ENCODE results near the gene CHN1.

The CHN1 gene

DNA sequence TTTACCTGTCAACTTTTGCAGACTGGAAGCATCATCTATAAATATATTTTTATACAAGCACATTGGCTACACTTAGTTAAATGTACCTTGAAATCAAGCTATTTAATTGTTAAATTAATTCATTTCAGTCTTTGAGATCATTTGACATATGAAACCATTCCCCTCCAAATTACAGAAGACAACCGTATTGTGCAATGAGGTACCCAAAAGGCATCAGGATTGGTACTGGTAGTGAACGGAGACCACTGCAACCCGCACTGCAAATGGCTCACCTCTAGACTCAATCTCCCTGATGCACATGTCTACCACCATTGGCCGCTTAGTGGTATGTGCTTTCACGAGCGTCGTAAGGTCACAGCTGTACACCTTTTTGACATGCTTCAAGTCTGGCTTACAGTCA is 193.1 kb downstream of the CHN1 start:
- DNase-seq = no peak

DNA sequence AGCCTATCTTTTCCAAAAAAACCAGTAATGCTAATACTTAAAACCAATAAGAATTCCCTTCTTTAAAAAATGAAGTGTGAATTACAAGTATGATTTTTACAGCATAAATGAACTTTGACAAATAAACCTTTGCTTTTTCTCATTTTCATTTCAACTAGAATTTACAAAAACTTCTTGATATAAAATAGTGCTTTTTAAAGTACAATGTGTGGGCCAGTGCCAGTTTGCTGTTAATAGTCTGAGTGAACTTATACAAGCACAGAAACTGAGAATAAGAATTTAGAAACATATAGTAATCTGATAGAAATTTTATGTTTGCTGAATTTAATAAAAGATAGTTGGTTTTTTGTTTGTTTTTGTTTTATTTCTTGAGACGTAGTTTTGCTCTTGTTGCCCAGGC is 197.2 kb downstream of the CHN1 start:
- DNase-seq = no peak

DNA sequence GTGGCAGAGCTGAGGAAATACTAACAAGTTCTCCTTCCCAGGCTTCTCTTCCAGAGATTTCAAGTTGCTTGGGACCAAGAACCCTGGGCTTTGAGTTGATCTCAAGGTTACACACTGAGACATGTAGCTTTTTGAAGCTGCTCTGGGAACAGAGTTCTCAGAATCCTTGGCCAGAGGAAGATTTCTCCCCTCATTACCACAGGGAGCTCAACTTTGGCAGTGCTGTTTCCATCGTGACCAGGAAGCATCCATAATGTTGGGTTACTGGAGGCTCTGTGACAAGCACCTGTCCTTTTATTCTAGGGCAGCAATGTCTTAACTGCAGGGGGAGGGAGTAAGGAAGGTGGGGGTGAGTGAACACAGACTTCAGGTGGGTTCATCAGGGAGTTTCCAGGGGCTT is 199.4 kb downstream of the CHN1 start:
- no peak for DNase-seq

DNA sequence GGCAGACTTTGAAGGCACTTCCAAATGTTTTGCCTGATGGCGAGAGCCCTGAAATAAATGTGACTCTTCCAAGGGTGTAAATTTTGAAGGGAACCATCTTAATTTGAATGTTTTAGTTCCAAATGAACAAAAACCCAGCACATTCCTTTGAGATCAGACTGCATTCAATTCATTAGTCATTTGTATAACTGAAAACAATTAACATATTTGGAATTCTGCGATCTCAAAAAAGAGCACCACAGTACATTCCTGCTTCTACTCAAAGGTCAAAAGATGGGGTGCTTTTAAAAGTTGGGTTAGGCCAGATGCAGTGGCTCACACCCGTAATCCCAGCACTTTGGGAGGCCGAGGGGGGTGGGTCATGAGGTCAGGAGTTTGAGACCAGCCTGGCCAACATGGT is 202.7 kb downstream of the CHN1 start:
- no peak for DNase-seq

DNA sequence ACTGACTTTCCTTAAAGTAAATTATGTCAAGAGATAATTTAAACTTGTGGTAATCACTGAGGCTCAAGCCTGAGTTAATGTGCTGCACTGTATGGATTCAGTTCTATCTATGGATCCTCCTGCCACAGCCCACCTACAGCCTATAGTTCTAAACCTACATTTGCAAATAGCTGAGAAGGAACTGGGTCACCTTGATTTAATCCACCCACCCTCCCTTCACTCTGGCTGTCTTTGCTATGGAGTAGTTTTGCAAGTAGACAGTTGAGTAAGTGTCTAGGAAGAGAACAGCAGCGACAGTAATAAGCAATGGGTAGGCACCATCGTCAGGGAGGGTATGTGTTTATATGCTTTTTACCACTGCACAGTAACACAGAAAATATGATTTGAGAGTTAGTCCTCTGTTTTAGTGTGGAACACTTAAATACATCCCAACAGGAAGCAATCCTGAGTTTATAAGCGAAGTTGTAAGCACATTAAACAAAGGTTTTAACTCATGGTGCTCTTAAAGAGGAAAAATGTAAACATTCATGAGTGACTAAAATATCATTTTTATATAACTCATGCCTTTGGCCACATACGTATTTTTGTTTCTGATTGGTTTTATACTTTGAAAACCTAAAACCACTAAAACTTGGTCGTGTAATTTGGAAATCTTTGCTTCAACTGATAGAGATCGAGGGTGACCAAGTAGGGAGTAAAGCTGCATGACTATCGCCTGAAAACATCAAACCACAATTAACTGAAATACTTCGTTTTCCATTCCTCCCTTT is 204.6 kb downstream of the CHN1 start:
- no peak for DNase-seq

DNA sequence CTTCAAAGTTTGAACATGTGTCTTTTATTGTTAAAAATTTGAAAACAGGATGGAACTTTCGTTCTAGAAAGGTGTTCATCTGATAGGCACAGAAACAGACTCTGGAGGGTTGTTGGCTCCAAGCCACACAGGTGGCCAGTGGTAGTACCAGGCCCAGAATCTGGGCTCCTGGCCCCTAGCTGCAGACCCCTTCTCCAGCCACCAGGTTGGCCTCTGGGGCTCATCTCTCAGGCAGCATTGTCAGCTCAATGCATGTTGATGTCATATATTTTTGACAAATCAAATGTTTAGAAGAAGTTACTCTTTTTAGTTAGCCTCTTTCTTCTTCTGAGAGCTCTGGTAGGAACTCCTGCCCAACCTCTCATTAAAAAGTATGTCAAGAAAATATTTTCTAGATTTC is 206.4 kb downstream of the CHN1 start:
- no peak for DNase-seq

DNA sequence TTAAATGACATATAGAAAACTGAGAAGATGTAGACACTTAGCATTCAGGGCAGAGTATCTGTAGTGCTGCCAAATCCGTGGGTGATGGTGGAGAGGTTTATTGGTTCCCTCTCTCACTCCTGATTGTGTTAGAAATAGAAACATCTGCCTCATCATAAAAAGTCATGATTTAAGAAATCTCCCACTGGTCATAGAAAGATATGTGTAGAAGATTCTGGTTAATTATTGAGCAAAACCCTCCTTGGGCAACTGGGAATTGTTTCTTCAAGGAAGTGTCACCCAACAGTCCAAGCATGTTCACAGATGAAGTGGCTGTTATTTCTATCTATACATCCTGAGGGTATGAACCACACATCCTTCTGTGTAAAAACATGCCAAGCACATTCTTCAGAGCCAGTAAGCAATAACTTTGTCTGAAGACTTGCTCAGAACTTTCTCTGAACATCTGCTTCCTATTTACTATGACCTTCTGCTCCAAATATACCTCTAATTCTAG is 207.4 kb downstream of the CHN1 start:
- DNase-seq = no peak

DNA sequence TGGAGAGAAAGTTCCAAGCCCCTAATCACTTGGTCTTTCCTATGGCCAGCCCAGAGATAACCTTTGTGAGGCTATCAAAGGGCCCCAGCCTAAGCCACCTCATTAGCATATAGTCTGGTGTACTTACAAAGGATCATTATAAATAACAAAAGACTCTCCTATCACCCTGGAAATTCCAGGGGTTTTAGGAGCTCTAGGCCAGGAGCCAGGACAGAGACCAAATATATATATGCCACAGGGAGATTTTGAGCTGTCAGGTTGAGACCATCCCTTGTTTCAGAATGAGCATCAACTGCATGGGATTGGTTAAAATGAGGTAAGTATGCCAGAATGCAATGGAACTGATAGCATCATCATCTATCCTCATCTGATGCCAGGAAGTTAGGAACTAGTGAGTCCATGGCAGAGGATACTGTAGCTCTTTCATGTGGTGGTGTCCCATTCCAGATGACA is 208.8 kb downstream of the CHN1 start:
- DNase-seq = no peak

DNA sequence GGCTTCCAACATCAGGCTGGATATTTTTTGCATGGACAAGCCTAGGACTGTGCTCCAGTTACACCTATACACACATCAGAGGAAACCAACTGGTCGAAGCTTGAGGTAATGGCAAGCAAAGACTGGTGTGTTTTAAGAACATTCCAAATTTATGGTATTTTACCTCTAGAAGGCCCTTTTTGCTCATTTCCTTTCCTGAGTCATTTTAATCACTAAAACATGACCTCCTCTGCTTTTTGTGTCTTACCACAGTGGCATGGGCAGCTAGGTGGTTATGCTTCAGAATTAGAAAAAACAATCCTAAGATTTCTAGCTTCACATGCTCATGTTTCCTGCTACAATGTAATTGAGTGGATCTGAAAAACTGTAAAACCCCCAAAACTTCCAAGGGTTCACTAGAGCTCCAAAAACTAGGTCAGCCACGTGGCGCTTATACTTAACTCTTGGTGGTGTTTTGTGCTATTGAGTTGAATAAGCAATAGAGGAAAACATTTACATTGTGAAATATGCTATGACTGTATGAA is 210.3 kb downstream of the CHN1 start:
- DNase-seq = no peak

DNA sequence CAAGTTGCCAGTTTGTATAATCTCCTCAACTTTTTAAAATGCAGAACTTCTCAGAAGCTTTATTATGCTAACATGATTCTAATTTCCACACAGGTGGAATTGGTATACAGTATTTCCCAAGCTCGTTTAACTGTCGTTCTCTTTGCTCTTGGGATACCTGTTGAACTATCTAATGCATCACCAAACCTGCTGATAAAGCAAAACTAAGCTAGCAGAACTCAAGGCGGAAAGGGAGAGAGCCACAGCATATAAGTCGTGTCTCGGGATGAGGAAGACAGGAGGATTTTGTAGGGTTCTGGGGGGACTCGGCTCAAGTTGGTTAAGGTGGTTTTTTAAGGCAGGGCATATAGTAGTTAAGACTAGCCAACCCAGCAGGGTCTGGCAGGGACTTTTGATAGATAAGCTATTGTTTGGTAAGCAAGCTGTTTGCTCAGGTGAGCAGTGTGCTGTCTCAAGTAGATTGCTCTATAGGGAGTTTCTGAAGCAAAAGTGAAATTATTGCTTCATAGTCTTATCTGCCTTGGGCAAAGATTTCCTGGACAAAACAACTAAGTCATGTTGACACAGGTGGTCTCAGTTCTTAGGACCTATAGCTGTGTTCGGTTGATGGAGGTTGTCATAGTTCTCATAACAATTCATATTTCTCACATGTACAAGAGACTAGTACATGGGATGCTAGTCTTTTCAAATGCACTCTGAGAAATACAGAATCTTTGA is 212.7 kb downstream of the CHN1 start:
- no peak for DNase-seq

DNA sequence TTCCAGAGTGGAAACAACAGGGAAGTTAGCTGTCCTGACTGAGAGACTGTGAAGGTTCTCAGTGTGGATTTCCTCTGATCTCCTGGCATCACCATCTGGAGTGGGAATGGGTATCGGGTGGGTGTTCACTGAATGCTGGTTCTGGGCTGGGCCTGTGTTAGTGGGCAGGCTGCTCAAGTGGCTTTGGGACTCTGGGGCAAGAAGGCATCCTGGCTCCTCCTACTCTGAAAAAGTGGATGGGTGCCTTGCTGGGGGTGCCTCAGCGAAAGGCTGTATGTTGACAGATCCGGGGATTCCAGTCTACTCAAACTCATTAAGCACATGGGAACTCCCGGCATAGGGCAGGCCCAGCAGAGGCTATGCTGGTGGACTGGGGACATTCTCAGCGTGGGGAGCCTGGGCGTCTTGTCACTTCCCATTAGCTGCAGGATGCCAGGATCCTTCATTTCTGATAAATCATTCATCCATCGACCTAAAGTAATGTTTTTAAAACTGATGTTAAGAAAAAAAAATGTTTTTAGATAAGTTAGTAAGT is 213.4 kb downstream of the CHN1 start:
- no peak for DNase-seq

DNA sequence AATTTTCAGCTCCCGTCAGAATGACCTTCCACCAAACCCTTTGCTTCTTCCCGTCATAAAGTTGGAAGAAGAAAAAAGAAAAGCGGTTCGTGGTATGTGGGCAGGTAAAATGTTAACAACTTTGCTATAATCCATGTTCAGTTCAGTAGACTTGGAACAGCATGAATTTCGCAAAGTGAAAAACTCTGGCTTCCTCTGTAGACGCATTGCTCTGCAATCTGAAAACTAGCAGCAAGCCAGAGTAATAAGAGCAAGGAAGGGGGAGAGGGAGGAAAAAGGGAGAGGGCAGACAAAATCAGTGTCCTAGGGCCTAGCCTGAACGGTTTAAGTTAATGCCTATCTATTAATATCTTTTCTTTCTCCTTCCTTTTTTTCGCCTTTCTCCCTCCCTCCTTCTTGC is 214.2 kb downstream of the CHN1 start:
- DNase-seq = no peak

DNA sequence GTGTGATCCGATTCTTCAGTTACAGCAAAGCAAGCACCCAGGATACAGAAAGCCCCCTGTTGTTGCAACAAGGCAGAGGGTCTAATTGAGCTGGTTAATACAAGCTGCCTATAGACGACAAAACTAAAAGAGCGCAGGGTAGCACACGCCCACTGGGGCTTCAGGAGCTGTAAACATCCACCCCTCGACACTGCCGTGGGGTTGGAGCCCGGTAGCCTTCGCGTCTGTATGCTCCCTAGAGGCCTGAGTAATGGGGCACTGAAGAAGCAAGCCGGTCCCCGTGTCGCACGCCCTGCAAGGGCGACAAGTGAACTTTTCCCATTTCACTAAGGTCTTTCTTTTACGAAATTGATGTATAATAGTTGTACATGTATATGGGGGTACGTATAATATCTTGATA is 216.2 kb downstream of the CHN1 start:
- no peak for DNase-seq

DNA sequence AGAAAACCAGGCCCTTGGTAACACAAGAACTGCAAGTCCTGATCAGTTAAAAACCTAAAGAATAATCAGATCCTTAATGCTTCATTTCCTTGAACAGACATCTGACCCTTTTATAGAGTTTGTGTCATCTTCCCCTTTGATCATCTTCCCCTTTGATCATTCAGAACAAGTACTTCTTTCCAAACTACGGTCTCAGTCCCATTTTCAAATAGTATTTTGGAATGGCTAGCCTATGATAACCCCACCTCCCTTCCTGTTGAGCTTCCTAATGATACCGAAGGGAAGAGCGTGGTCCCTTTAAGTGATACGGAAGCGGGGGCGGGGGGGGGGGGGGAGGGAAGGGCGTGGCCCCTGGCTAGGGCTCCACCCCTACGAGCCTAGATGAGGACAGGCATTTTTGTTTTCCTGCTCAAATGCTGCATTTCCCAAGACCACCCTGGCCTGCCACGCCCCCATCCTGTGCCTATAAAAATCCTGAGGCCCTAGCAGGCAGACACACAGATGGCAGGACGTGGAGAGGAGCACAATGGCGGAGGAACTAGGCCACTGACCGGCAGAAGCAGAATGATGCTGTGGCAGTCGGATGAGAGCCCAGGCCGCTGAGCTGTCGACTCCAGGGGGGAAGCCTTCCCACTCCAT is 216.8 kb downstream of the CHN1 start:
- DNase-seq = no peak

DNA sequence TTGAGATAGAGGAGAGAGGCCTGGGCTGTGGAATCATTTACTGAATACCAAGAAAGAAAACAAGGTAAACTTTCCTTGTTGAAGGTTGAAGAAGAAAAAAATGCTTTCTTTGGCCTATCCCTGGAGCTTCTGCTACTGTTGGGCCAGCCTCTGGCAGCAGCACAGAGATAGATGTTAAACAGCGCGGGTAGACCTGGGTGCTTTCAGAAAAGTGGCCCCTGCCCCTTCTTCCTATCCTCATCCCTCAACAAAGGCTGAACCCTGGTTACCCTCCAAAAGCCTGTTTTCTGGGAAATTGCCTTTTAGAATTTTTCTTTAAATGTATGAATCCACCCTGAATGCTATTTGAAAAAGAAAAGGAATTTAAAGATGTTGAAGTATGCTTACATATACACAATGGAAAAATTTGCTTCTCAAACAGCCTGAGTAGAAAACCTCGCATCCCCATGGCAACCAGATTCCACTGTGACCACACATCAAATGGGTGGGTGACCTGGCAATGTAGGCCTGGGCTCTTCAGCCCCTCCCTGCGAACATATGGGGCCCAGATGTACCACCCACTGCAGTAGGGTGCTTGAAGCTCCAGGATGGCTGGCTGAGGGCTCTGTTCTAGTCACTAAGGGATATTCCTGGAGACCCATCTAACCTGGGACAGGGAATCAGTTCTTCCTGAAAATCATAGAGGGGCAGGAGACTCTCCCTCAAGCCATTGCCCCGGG is 217.5 kb downstream of the CHN1 start:
- DNase-seq = peak; percentile 56

DNA sequence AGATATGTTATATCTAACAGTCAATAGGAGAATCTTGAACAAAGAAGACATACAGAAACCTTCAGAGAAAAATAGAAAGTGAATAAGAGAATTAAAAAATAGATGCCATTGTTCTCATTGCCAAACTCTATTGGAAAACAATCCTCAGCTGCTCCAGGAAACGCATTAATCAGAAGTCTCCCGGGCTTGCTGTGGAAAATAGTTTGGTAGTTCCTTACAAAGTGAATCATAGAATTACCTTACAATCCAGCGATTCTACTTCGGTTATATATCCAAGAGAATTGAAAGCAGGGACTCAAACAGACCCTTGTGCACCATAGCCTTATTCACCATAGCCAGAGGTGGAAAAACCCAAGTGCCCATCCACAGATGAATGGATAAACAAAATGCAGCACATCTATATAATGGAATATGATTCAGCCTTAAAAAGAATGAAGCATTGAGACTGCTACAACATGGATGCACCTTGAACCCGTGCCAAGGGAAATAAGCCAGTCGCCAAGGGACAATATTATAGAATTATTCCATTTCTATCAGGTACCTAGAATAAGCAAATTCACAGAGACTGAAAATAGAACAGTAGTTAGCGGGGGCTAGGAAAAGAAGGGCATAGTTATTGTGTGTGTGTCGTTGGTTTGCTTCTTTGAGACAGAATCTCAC is 219.0 kb downstream of the CHN1 start:
- no peak for DNase-seq

DNA sequence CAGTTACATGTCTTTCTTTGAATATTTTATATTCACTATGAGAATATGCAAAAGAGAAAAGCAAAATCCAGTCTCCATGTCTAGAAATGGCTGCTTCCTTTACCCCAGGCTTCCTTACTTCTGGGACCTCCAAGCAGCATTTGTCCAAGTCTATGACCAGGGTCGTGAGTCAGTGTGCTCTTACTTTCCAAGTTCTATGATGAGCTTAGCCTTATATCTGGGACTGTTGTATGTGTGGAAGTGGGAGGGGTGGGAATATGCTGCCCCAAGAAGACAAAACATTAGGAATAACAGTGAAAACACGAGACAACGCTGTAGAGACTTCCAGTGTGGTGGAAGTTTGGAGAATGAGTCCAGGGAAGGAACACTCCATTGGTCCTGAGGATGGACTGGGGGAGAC is 219.7 kb downstream of the CHN1 start:
- DNase-seq = no peak

DNA sequence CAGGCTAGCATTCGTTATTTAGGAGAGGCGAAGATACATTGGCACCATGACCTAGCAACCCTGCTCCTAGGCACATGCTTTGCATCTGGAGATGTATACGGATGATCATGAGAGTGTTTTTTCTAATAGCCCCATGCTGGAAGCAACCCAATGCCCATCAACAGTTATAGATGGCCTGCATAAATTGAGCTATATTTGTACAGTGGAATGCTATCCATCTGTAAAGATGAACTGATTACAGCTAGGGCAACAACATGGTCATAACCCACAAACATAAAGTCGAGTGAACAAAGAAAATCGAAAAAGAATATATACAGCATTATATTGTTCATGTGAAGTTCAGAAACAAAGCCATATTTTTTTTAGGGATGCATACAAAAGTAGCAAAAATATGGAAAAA is 220.3 kb downstream of the CHN1 start:
- DNase-seq = no peak

DNA sequence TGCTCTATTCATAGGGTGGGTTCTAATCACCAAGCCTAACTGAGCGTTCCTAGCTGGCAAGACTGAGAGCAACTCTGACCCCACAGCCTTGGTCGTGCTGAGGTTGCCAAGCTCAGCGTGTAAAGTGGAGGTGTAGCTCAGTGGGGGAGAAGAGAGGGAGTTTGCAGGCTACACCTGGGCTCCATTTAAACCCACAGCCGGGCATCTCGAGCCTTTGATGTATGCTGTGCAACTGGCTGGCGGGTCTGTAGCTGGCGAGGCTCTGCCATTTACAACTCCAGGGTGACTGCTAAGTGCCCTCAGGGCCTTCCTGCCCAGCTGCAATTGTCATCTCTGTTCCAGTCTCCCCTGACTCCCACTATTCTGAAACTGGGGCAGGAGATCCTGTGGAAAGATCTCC is 220.9 kb downstream of the CHN1 start:
- DNase-seq = no peak

DNA sequence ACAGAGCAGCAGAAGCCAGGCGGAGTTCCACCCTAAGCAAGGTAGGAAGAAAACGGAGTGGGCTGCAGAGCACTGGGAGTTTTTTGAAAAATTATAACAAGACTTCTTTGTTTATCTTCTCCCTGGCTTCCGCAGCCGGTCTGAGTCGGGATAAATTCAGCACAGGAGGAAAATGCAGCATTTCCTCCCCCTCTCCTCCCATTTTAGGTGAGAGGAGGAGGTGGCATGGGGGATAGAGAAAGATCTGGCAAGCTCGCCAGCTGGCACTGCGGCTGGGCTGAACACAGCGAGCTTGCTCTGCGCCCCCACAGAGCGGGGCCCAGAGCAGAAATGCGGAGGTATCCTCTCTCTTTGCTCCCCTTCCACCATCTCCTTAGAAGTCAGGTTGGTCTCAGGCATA is 223.2 kb downstream of the CHN1 start:
- no peak for DNase-seq

DNA sequence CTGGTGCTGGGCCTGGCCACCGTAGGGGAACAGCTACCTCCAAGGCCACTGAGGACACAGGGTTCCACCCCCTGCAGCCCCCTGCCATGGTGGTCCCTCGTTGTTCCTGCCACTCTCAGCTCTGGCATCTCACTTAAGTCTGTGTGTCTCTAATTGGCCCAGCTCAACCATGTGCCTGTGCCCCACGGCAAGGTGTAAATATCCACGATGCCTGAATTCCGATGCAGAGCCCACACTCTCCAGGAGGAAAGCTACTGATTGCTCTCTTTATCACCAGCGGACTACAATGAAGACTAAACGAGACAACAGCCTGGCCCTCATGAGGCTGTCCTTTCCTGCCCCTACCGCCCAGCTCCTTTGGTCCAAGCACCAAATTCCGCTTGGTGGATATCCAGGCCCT is 223.9 kb downstream of the CHN1 start:
- no peak for DNase-seq

DNA sequence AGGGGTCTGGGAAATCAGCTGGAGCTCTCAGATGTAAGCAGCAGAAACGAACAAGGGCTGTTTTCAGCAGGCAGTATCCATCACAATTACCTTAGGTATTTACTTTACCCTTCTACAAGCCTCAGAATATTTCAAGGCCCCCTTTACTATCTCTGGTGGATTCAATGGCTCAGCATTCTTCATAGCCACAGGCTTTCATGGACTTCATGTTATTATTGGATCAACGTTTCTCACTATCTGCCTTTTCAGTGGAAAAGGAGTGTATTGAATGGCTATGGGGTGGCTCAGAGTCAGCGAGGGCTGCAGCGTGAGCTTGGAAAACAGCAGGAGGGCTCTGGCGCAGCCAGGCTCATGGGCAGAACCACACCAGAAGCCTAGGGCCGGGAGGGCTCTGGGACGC is 224.3 kb downstream of the CHN1 start:
- no peak for DNase-seq
